ENCODE data around the gene ARID5B.

DNA sequence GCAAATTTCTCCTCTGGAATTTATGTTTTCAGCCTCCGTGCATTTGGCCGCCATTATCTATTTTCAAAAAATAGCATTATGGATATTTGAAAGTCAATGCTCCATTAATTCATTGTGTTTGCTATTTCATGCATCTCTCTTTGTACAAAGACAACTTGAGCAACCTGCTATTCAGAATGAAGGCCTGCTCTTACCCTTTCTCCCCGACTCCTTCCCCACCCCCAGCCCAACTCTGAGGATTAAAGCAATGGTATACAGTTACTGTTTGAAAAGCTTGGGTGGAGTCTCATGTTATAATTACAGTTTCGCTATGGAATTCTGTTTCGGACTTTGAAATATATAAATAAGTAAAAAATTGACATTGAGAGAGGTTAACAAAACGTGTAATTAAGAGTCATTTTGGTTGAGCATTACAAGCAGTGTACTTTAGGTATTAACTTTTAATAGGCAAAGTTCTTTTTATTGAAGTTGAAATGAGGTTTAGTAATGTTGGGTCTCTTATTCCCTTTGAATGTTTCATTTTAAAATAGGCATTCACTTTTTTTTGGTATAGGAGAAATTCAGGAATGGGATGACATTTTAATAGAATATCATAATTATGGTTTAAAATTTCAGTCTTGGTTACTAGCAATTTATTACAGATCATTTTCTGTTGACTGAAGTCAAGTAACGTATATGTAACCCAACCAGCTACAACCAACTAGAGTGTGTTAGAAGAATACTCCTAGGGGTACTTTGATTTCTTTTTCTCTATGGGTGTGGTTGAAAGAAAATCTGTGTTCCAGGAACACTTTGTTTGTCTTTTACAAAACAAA is 93.1 kb downstream of the ARID5B start:
- no peak for TF ChIP-seq GATA2 (IDR thresholded peaks at IDR 0.05; ENCODE audit: low read depth, low read length)
- TF ChIP-seq GATA3 (IDR thresholded peaks at IDR 0.05; ENCODE audit: low read depth, low read length): no peak
